SK-N-SH treated with all-trans-retinoic acid at 6 μM for 48 hours (cell line): ENCODE data around the gene PKMYT1.

ENCODE experiments used
- ARNTL ChIP-seq: fragments of 450-650 bp; formaldehyde crosslinking; IDR thresholded peaks from 2 replicates; pipeline ENCODE4 v1.5.0; 2020; ENCODE audit warnings: low read depth, mild to moderate bottlenecking, moderate library complexity, borderline replicate concordance
- CSDC2 ChIP-seq: fragments of 250-450 bp; sonication (Bioruptor Pico); IDR thresholded peaks from 2 replicates; pipeline ENCODE4 v1.5.0; 2020; ENCODE audit warnings: mild to moderate bottlenecking, moderate library complexity
- RARB ChIP-seq: fragments of 250-450 bp; sonication (Bioruptor Pico); IDR thresholded peaks from 2 replicates; pipeline ENCODE4 v1.8.0; 2021; ENCODE audit warnings: mild to moderate bottlenecking, moderate library complexity
- TCF4 ChIP-seq: fragments of 250-450 bp; sonication (Bioruptor Pico); IDR thresholded peaks from 2 replicates; pipeline ENCODE4 v1.8.0; 2021; ENCODE audit warnings: mild to moderate bottlenecking, moderate library complexity, borderline replicate concordance
- TOX ChIP-seq: fragments of 250-450 bp; sonication (Bioruptor Pico); IDR thresholded peaks from 2 replicates; pipeline ENCODE4 v1.8.0; 2021; ENCODE audit warnings: mild to moderate bottlenecking, moderate library complexity, borderline replicate concordance
- ZC3H10 ChIP-seq: fragments of 250-450 bp; sonication (Bioruptor Pico); IDR thresholded peaks from 2 replicates; pipeline ENCODE4 v1.5.1; 2021; ENCODE audit warnings: mild to moderate bottlenecking, moderate library complexity
- ZFP30 ChIP-seq: fragments of 450-650 bp; formaldehyde crosslinking; IDR thresholded peaks from 2 replicates; pipeline ENCODE4 v1.5.0; 2022; ENCODE audit warnings: mild to moderate bottlenecking, moderate library complexity
- ZNF8 ChIP-seq: fragments of 450-650 bp; formaldehyde crosslinking; IDR thresholded peaks from 2 replicates; pipeline ENCODE4 v1.5.0; 2020; ENCODE audit warnings: mild to moderate bottlenecking, moderate library complexity
- TF ChIP-seq, protein P1 (sequence below): fragments of 250-450 bp; sonication (Bioruptor Pico); IDR thresholded peaks from 2 replicates; pipeline ENCODE4 v1.8.0; 2020; ENCODE audit warnings: mild to moderate bottlenecking, moderate library complexity, borderline replicate concordance
- TF ChIP-seq, protein P2 (sequence below): fragments of 250-450 bp; sonication (Bioruptor Pico); IDR thresholded peaks from 2 replicates; pipeline ENCODE4 v1.5.1; 2020; ENCODE audit warnings: low read depth, mild to moderate bottlenecking, moderate library complexity

DNA sequence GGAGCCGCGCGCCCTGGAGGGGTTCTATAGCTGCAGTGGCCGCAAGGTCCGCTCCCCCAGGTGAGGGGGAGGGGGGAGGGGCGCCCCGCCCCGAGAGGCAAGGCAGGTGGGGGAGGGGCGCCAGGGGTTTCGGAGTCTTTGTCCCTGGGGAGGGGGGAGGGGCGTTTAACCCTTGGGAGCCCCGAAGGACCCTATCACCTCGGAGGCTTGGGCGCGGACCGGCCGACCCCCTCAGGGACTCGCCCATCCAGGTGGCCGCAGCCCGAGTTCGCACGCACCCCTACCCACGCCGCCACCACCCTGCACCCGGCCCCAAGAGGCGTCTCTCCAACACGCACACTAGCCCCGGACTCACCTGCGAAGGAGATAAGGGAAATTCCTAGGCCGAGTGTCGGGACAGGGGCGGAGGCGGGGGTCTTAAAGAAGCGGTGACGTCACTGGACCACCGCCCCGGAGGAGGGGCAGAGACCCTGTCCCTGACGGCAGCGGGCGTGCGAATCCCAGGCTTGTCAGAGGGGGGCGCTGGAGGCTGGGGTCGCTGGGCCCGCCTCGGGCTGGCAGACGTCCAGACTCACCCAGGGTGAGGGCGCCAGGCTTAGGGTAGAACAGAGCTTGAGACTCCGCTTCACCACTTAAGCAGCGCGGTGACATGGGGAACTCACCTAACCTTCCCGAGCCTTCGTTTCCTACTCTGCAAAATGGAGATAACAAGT lies 37.7 kb upstream of the PKMYT1 start, which contains the start of gene CLDN6:
- TF ChIP-seq ZC3H10 (CRISPR knock-in tag) (no peak), ARNTL (no peak), ZFP30 (CRISPR knock-in tag) (no peak), TCF4 (CRISPR knock-in tag) (no peak), ZNF8 (no peak), TOX (no peak), RARB (CRISPR knock-in tag) (no peak), CSDC2 (CRISPR knock-in tag) (no peak)
- TF ChIP-seq, protein P1, sequence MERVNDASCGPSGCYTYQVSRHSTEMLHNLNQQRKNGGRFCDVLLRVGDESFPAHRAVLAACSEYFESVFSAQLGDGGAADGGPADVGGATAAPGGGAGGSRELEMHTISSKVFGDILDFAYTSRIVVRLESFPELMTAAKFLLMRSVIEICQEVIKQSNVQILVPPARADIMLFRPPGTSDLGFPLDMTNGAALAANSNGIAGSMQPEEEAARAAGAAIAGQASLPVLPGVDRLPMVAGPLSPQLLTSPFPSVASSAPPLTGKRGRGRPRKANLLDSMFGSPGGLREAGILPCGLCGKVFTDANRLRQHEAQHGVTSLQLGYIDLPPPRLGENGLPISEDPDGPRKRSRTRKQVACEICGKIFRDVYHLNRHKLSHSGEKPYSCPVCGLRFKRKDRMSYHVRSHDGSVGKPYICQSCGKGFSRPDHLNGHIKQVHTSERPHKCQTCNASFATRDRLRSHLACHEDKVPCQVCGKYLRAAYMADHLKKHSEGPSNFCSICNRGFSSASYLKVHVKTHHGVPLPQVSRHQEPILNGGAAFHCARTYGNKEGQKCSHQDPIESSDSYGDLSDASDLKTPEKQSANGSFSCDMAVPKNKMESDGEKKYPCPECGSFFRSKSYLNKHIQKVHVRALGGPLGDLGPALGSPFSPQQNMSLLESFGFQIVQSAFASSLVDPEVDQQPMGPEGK: no peak
- TF ChIP-seq, protein P2, sequence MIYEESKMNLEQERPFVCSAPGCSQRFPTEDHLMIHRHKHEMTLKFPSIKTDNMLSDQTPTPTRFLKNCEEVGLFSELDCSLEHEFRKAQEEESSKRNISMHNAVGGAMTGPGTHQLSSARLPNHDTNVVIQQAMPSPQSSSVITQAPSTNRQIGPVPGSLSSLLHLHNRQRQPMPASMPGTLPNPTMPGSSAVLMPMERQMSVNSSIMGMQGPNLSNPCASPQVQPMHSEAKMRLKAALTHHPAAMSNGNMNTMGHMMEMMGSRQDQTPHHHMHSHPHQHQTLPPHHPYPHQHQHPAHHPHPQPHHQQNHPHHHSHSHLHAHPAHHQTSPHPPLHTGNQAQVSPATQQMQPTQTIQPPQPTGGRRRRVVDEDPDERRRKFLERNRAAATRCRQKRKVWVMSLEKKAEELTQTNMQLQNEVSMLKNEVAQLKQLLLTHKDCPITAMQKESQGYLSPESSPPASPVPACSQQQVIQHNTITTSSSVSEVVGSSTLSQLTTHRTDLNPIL: no peak
